Stromal cell of bone marrow (primary cell): ENCODE results near the gene ZNF600.
"Not testable (repeated sequence)": the region's sequence is repeated elsewhere in the genome, so short reads cannot be mapped to it uniquely, and the experiment has no call there.

Experiments
- DNase-seq: peaks from one replicate; pipeline ENCODE4 v3.0.0-alpha.2; 2012; ENCODE audit warnings: low read depth

Gene ZNF600

DNA sequence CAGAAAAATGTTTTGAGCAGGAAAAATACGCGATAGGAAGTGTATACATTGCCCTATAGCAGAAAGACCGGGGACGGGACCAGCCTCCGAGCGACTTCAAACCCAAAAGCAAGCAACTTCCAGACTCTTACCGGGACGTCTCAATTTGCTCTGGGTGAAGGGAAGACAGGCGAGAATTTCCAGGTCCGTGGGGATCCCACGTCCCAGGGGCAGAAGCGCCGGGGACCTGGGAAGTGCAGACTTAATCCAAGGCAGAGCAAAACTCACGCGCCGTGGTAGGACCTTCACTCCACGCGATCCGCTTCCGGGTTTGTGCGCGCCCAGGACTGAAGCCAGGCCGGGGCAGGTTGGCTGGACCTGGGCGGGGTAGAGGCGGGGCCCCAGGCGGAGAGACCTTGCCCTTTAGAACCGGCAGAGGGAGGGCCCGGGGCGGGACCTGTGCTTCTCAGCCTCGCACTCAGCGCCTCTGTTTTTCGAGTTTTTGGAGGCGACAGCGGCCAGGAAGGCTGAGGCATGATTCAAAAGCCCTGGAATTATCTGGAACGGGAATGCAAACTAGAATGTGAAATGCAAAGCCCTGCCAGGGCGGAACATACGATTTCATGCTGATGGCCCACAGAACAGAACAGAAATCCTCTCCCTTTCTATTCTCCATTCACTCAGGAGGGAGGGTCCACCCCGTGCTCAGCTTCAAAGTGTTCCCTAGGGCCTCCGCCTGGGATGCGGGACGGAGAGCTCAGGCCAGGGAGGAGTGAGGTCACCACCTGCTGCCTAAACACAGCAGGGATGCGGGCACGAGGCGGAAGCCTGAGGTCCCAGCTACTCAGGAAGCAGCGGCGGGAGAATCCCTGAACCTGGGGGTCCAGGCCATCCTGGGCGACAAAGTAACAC lies at the start of gene ZNF600:
Gene ZNF600, minus strand, starts transcription at position 328 of the 891 bp plus-strand sequence. CDS start 7,903 bp downstream, outside the sequence.
- peak; percentile 45 for DNase-seq

DNA sequence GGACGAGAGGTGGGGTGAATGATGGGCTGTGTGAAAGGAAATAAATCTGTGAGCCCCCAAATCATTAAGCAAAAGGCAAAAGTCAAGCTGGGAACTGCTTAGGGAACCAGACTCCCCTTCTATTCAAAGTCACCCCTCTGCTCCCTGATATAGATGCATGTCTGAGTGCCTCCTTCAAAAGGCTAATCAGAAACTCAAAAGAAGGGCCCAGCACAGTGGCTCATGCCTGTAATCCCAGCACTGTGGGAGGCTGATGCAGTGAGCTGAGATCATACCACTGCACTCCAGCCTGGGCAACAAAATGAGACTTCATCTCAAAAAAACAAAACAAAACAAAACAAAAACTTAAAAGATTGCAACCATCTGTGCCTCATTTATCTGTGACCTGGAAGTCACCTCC lies 47.7 kb upstream of the ZNF600 start:
- DNase-seq = not testable (repeated sequence)

DNA sequence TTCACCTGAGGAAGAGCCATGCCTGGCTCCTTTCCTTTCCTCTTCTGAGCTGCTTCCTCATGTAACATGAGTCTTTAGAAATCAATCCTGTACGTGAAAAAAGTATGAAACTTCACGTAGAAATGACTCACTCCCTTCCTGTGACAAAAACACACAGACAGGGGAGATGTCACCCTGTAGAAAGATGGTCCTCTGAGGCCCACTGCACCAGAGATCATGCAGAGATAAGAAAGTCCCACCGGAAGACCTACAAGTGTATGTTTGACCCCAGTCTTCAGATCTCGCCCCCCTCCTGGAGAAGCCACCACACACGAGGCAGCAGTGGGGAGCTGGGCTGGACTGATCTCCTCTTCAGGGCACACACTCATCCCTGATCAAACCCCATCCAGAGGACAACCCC lies 47.0 kb upstream of the ZNF600 start:
- not testable (repeated sequence) for DNase-seq

DNA sequence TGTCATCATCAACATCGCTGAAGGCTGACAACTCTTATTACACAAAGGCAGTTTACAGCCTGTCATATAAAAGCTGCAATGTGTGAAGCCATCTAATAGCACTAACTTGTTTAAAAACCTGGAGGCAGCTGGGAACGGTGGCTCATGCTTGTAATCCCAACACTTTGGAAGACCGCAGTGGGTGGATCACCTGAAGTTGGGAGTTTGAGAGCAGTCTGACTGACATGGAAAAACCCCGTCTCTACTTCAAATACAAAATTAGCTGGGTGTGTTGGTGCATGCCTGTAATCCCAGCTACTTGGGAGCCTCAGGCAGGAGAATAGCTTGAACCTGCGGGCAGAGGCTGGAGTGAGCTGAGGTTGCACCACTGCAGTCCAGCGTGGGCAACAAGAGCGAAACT lies 43.3 kb upstream of the ZNF600 start:
- not testable (repeated sequence) for DNase-seq

DNA sequence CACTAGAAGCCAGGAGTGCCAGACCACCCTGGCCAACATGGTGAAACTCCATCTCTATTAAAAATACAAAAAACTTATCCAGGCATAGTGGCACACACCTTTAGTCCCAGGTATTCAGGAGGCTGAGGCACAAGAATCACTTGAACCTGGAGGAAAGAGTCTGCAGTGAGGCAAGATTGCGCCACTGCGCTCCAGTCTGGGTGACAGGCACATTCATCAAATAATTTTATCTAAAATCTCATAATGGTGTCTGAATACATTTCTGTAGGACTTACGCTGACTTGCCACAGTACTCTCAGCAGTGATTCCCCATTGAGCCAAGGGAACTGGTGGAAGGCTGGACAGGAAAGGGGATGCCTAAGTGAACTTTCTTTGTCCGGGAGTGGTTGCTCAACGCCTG lies 39.2 kb upstream of the ZNF600 start:
- DNase-seq = no peak

DNA sequence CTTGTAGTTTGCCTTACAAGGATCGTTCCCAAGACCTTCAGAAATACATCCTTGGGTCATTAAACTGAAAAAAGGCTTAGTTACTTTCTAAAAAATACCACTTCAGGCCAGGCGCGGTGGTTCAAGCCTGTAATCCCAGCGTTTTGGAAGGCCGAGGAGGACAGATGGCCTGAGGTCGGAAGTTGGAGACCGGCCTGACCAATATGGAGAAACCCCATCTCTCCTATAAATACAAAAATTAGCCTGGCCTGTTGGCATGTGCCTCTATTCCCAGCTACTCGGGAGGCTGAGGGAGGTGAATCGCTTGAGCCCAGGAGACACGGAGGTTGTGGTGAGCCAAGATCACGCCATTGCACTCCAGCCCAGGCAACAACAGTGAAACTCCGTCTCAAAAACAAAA lies 37.1 kb upstream of the ZNF600 start:
- no peak for DNase-seq

DNA sequence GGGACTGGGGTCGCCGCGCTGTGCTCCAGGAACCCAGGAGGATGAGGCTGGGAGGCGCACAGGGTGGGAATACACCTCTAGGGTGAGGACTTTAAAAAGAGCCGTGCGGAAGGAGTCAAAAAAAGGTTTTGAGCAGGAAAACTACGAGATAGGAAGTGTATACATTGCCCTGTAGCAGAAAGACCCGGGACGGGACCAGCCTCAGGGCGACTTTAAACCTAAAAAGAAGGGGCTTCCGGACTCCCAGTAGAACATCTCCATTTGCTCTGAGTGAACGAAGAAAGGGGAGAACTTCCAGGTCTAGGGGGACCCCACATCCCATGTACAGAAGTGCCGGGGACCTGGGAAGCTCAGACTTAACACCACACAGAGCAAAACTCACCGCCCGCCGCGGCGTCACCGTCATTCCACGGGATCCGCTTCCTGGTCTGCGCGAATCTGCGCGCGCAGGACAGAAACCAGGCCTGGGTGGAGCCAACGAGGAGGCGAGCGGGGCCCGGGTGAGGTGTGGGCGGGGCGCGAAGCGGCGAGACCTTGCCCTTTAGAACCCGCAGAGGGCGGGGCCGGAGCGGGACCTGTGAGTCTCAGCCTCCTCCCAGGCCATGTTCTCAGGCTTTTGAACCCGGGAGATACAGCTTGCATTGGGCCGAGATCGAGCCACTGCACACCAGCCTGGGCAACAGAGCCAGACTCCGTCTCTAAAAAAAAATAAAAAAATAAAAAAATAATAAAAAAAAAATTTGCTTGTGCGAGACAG lies 34.8 kb upstream of the ZNF600 start, which contains the start of gene ZNF28:
Gene ZNF28, minus strand, starts transcription at position 430 of the 757 bp plus-strand sequence. CDS start 3,675 bp downstream, outside the sequence.
- DNase-seq = not testable (repeated sequence)

DNA sequence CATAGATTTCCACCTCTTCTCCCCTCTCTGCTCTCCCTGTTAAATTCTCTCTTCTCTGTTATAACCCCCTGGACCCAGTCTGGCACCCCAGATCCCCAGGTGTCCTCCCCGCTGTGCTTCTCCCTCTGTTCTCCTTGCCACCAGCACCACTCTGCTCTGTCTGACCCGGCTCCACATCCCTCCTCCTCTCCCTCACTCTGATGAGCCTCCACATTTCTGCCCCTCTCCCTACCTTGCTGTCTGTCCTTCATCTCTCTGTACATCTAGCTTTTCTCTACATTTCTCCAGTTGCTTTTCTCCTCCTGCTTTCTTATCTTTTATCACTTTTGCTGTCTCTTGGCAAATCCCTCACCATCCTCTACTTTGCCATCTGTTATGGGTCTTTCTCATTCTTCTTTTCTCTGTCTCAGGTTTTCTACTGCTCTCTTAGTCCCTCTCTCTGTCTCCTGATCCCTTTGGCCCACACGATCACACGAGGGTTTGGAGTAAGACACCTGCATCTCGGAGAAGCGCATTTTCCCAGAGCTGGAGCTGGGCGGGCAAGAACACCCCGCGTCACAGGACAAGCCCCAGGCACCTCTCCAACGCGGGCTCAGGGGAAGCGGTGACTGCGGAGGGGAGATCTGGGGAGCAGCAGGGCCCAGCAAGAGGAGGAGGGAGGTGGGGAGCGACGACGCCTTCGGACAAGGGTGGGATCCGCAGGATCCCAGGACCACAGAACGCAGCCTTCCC lies 34.0 kb upstream of the ZNF600 start:
- not testable (repeated sequence) for DNase-seq

DNA sequence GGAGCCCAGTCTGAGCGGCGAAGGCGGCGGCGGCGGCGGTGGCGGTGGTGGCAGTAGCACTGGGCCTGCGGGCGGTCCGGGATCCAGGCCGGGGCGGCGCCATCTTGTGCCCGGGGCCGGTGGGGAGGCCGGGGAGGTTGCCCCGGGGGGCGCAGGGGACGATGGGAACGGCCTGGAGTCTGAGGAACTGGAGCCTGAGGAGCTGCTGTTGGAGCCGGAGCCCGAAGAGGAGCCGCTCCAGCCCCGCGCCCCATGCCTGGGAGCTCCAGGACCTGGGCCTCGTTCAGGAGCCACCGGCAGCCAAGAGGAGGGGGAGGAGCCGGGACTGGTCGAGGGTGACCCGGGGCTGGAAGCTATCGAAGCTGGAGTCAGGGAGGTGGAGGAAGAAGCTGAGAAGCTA lies 23.2 kb upstream of the ZNF600 start:
- DNase-seq = no peak

DNA sequence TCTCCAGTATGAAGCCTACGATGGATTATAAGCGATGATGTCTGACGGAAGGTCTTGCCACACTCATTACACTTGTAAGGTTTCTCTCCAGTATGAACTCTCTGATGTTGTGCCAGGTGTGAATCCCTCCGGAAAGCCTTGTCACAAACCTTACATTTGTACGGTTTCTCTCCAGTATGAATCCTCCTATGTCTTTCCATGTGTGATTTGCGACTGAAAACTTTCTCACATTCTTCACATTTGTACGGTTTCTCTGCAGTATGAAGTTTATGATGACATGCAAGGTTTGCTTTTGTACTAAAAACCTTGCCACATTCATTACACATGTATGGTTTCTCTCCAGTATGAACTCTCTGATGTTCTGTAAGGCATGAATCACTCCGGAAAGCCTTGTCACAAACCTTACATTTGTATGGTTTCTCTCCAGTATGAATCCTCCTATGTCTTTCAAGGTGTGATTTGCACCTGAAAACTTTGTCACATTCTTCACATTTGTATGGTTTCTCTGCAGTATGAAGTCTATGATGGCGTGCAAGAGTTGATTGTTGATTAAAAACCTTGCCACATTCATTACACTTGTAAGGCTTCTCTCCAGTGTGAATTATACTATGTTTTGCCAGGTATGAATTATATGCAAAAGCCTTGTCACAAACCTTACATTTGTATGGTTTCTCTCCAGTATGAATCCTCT lies 13.5 kb upstream of the ZNF600 start:
- not testable (repeated sequence) for DNase-seq

DNA sequence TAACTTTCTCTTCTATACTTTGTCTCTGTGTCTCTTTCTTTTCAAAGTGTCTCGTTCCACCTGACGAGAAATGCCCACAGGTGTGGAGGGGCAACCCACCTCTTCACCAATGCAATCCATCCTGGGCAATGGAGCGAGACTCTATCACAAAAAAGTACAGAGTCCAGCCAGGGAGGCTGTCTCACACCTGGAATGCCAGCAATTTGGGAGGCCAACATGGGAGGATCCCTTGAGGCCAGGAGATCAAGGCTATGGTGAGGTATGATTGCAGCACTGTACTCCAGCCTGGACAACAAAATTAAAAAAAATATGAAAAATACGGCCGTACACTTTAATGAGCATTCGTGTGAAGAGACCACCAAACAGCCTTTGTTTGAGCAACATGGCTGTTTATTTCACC lies 2.8 kb upstream of the ZNF600 start:
- DNase-seq = no peak

DNA sequence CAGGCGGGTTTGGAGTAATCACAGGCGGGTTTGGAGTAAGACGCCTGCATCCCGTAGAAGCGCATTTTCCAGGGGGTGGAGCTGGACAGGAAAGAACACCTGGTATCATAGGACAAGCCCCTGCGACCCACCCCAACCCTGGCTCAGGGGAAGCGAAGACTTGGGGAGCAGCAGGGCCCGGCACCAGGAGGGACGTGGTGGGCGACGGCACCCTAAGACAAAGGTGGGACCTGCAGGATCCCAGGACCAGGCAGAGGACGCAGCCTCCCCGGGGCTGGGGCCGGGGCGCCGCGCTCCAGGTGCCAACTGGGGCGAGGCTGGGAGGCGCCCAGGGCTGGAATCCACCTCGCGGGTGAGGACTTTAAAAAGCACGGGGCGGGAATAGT lies 520 bp downstream of the ZNF600 start:
- no peak for DNase-seq

DNA sequence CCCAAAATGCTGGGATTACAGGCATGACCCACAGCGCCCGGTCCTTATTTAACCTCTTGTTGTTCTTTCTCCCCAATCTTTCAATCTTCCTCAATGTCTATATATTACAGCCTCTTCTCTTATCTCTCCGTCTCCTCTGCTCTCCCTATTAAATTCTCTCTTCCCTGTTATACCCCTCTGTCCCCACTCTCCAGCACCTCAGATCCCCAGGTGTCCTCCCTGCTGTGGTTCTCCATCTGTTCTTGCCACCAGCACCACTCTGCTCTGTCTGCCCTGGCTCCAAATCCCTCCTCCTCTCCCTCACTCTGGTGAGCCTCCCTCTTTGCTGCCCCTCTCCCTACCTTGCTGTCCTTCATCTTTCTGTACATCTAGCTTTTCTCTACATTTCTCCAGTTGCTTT lies 1.1 kb downstream of the ZNF600 start:
- no peak for DNase-seq

DNA sequence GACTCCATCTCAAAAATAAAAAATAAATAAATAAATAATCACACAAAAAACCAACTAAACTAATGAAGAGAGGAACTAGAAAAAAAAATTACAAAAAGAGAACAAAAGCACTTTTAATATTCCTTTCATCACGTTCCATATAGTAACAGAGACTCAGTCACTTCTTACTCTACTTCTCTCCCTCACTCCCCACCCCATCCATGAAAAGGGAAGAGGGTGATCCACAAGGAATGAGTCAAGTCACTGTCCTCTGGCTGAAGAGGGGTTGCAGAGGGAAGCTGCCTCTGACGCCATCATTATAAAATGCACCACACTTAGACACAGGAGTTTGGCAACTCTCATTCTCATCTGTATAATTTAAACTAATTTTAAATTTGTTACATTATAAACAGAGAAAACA lies 3.7 kb downstream of the ZNF600 start:
- not testable (repeated sequence) for DNase-seq

DNA sequence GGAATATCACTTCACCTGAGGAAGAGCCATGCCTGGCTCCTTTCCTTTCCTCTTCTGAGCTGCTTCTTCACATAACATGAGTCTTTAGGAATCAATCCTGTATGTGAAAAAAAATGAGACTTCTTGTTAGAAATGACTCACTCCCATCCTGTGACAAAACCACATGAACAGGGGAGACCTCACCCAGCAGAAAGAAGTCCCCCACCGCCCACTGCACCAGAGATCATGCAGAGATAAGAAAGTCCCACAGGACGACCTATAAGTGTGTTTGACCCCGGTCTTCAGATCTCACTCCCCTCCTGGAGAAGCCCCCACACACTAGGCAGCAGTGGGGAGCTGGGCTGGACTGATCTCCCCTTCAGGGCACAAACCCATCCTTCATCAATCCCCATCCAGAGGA lies 7.8 kb downstream of the ZNF600 start:
- no peak for DNase-seq

DNA sequence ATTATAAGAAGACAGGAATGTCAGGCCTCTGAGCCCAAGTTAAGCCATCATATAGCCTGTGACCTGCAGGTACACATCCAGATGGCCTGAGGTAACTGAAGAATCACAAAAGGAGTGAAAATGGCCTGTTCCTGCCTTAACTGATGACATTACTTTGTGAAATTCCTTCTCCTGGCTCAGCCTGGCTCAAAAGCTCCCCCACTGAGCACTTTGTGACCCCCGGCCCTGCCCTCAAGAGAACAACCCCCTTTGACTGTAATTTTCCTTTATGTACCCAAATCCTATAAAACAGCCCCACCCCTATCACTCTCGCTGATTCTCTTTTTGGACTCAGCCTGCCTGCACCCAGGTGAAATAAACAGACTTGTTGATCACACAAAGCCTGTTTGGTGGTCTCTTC lies 30.1 kb downstream of the ZNF600 start:
- DNase-seq = not testable (repeated sequence)

DNA sequence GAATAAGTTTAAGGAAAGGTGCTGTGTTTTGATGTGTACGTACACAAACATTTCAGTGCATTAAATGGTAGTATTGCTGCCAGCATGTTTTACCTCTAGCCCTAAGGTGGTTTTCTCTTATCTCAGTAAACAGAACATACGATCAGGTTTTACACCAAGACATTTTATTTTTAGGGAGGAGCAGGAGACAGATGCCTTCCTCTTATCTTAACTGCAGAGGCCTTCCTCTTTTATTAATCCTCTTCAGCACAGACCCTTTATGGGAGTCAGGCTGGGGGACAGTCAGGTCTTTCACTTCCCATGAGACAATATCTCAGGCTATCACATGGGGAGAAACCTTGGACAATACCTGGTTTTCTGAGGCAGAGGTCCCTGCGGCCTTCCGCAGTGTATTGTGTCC lies 36.8 kb downstream of the ZNF600 start:
- DNase-seq = no peak

DNA sequence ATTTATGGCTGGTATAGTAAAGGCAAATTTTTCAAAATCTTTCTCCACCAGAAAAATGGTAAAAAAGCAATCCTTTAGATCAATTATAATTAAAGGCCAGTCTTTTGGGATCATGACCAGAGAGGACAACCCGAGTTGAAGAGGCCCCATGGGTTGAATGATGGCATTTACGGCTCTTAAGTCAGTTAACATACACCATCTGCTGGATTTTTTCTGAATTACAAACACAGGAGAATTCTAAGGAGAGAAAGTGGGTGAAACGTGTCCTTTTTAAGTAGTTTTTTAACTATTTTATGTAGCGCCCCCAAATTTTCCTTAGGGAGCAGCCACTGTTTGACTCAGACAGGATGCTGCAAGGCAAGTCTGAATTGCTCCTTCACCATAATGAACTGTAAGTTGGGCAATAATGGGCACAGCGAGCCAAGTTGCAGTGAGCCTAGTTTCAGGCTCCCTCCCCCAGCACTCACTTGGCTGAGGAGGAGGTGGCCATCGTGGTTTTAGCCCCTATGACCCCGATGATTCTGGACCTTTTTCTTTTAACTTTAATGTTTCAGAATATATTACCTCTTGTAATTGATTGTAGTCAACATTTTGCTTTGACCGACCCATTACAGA lies 38.1 kb downstream of the ZNF600 start:
- peak; percentile 33 for DNase-seq

DNA sequence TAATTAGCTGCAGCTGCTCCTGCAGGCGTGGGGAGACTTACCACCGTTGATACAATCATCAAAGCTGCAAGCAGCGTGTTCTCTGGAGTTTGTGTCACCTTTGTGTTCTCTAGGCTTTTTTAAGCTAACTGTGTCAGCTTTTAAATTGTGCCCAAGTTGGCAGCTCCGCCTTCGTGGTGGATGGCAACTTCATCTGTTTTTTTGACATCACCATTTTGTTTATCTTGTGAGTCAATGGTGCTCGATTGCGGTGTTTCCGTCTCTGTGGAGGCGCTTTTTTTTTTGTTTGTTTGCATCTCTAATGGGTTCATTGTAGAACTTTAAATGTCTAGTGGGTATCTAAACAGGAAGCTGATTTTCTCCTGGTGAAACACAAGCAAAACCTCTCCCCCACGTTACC lies 40.7 kb downstream of the ZNF600 start:
- DNase-seq = peak; percentile 3

DNA sequence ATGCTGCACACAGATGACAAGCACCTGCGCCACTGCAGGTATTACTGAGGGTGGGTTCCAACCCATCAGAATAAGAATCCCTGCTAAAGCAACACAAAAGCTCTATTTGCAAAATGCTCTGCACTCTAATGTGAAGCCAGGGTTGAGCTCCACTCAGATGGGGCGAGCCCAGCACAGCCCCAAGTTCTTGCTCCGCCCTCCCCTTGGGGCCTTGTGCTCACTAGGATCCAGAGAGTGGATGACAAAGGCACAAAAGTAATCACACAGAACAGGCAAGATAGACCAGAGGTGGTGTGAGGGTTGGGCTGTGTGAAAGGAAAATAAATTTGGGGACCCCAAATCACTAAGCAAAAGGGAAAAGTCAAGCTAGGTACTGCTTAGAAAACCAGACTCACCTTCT lies 43.5 kb downstream of the ZNF600 start:
- DNase-seq = no peak

DNA sequence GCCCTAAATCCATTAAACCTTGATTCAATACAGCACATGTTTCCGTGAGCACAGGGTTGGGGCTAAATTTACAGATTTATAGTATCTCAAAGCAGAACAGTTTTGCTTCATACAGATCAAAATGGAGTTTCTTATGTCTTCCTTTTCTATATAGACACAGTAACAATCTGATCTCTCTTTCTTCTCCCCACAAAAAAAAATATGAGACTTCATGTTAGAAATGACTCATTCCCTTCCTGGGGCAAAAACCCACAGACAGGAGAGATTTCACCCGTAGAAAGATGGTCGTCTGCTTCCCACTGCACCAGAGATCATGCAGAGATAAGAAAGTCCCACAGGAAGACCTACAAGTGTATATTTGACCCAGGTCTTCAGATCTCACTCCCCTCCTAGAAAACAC lies 44.1 kb downstream of the ZNF600 start:
- DNase-seq = no peak
